ENCODE results near the gene LENEP.

Gene LENEP

GRCh38 chr1:155010211-155010918 lies 17.0 kb downstream of the LENEP start:
- DNase-seq (ENCODE audit: low read depth in 2 of 3, low spot score in 1 of 3): no peak

DNA sequence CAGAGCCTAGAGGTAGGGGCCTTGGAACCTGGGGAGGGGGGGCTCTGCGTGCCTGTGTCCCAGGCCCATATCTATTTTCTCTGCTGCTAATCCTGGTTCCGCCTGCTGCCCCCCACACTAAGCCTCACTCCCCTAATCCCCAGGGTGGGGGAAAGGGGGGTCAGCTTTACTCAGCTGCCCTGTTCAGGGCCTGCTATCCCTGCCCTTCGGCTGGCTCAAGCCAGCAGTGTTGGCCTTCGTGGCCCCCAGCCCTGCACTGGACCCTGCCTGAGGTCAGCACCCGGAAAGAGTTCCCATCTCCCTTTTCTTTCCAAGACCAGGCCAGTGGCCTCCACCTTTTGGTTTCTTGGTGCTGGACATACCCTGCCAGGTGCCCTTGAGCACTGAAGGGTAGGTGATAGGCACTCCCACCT lies 17.6 kb downstream of the LENEP start:
- no peak for DNase-seq (ENCODE audit: low read depth in 2 of 3, low spot score in 1 of 3)

GRCh38 chr1:155011437-155012025 lies 18.1 kb downstream of the LENEP start:
- no peak for DNase-seq (ENCODE audit: low read depth in 2 of 3, low spot score in 1 of 3)

- DNase-seq (ENCODE audit: low read depth in 2 of 3, low spot score in 1 of 3): no peak
Observed at GRCh38 chr1:155012026-155012546, 18.7 kb downstream of the LENEP start.

- no peak for DNase-seq (ENCODE audit: low read depth in 2 of 3, low spot score in 1 of 3)
Observed at GRCh38 chr1:155012776-155013602, 19.6 kb downstream of the LENEP start.

DNA sequence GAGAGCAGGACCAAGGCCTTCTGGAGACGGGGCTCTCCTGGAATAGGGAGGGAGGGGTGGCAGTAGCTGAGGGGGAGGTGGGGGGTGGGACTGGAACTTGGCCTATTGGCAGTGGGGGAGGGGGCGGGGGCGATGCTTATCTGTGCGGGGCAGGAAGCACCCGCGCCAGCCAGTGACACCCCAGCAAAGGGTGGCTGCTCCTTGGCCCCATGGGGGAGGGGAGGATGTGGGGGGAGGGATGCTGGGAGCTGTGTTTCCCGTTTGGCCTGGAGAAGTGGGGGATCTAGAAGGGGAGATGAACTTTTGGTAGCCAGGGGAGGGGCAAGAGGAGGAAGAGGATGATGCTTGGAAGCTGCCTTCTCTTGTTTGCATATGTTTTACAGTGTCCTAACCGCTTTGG lies 20.2 kb downstream of the LENEP start:
- no peak for DNase-seq (ENCODE audit: low read depth in 2 of 3, low spot score in 1 of 3)

GRCh38 chr1:155014709-155015508 lies 21.5 kb downstream of the LENEP start:
- no peak for DNase-seq (ENCODE audit: low read depth in 2 of 3, low spot score in 1 of 3)

GRCh38 chr1:155015527-155016230 lies 22.3 kb downstream of the LENEP start:
- no peak for DNase-seq (ENCODE audit: low read depth in 2 of 3, low spot score in 1 of 3)

DNA sequence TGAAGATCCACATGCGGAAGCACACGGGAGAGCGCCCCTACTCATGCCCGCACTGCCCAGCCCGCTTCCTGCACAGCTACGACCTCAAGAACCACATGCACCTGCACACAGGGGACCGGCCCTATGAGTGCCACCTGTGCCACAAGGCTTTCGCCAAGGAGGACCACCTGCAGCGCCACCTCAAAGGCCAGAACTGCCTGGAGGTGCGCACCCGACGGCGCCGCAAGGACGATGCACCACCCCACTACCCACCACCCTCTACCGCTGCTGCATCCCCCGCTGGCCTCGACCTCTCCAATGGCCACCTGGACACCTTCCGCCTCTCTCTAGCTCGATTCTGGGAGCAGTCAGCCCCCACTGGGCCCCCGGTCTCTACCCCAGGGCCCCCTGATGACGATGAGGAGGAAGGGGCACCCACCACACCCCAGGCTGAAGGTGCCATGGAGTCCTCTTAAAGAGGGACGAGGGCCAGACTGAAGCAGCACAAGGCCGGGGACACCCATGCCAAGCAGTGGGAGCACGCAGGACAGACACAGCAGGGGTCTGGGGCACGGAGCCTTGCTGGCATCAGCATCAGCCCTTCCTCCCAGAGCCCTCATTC lies 22.9 kb downstream of the LENEP start:
- DNase-seq (ENCODE audit: low read depth in 2 of 3, low spot score in 1 of 3): no peak

- DNase-seq (ENCODE audit: low read depth in 2 of 3, low spot score in 1 of 3): peak; percentile 86 to 90 (median 88)
Observed at GRCh38 chr1:155017041-155017945, 23.9 kb downstream of the LENEP start.

GRCh38 chr1:155017946-155018316 lies 24.5 kb downstream of the LENEP start:
- no peak for DNase-seq (ENCODE audit: low read depth in 2 of 3, low spot score in 1 of 3)

DNA sequence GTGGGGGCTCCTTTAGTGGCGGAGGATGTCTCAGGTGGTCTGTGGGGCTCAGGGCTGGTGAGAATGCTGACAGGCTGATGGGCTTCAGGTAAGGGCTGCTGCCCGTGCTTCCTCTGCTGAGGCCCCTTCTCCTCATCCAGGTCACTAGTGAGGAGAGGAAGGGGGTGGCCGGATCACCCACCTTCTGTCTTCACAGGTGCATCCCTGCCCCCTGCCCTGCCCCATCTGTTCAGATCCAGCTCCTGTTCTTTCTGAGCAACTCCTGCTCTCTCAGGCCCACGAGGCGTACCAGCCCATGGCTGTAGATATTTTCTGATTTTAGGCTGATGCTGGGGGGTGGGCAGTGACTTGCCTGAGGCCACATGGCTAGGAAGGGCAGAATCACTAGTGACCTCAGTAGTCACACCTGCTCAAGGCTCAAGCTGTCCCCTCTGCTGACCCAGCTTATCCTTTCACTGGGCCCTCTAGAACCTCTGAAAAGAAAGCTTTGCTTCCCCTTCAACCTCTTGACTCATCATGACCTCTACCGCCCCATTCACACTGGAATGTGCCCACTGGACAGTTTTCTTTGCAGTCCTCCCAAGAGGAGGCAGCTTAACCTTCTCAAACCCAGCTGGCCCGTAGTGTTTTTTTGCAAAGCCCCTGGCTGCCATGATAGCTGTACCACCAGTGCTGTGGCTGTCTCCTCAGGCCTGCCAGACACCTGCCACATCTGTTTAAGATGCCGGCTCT lies 25.4 kb downstream of the LENEP start:
- no peak for DNase-seq (ENCODE audit: low read depth in 2 of 3, low spot score in 1 of 3)

DNA sequence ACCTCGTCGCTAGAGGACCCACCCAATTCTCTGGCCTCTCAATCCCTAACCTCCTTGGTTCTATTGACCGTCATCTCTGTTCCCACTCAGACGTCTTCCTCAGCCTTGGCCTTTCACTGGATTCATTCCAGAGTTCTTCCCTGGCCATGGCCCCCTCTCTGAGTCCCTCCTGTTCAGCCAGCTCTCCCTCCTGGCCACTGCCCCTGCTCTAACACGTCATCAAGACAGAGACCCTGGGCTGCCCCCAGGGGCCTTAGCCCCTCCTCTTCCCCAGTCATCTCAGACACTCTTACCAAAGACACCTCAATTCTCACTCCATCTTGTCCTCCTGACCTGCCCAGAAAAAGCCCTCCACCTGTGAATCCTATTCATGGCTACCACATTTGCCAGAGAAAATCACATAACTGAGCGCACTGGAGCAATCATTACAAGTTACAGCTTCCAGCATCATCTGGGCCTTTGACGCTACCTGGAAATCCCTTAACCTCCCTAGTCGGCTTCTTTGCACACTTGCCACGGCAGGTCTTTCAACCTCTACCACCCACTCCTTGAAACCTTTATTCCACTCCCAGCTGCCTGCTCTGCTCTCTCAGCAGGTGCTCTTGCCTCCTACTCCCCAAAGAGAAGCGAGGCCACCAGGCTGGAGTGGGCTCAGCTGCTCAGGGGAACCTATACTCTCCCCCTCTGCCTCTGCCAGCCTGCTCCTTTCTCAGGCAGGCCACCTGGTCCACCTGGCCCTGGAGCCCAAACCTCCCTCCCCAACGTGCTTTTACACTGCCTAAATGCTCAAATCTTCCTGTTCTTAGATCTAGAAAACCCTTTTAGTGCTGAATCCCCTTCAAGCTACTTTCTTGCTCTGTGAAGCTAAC lies 26.2 kb downstream of the LENEP start:
- no peak for DNase-seq (ENCODE audit: low read depth in 2 of 3, low spot score in 1 of 3)

- no peak for DNase-seq (ENCODE audit: low read depth in 2 of 3, low spot score in 1 of 3)
Observed at GRCh38 chr1:155022136-155022926, 28.9 kb downstream of the LENEP start.

- DNase-seq (ENCODE audit: low read depth in 2 of 3, low spot score in 1 of 3): no peak
Observed at GRCh38 chr1:155022927-155023236, 29.5 kb downstream of the LENEP start.

DNA sequence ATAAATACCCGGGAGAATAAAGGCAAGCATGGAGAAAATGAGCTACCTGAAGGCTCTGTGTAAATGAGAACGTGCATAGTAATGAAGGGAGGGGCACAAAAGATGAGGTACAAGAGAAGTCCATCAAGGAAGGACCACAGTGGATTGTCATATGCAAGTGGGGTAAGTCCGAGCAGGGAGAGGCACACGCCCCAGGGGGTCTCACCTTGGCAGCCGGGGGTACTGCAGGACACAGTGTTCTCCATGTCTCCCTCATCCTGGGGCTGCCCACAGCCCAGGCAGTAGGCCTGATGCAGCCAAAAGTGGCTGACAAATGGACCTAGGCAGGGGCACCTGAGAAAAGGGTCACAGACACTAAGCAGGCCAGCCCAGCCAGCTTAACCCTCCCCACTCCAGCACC lies 30.2 kb downstream of the LENEP start:
- no peak for DNase-seq (ENCODE audit: low read depth in 2 of 3, low spot score in 1 of 3)

GRCh38 chr1:155024315-155024714 lies 30.9 kb downstream of the LENEP start:
- no peak for DNase-seq (ENCODE audit: low read depth in 2 of 3, low spot score in 1 of 3)
